Stimulated activated naive CD8-positive, alpha-beta T cell treated with anti-CD3 and anti-CD28 coated beads, Interleukin-15, Interleukin-2, amounts not matched to agents 100 U/mL and 50 U/mL, for 24 hours (primary cell): ENCODE results near the gene CDC42EP5.
A peak's percentile ranks its signal among the peaks of the same experiment; 100 is the strongest.
"Not testable (repeated sequence)": the region's sequence is repeated elsewhere in the genome, so short reads cannot be mapped to it uniquely, and the experiment has no call there.

Experiments used
- ATAC-seq: fragments of 150-1000 bp; cut with Tn5 transposase; one replicate; pipeline ENCODE4 v1.10.0; 2021
- DNase-seq: peaks from one replicate; pipeline ENCODE4 v3.0.0; 2021

Gene CDC42EP5

DNA sequence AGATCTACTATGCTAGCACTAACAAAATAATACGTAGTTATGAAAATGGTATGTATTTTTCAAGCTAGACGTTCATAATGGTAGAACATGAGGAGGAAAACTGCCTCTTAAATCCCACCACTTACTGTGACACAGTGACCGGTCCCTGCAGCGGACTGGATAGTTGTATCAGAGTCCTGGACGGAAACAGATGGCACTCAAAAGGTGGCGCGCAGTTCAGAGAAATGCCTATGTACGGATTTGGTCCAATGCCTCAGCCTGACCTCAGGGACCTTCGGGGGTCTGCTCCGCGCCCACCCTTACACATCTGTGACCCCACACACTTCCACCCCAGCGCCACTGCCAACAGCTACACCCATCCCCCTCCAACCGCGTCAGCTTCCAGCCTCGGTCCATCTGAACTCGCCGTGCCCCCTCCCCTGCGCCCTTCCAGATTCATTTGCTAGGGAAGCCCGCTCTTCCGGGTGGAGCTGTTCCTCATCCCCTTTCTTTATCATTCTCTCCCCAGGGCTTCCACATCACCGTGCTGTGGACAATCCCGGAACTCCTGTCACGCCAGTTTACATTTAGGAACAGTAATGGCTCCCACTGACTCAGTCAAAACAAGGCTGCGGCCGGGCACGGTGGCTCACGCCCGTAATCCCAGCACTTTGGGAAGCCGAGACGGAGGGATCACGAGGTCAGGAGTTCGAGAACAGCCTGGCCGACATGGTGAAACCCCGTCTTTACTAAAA, 24.9 kb downstream of the CDC42EP5 start:
- ATAC-seq = peak; percentile 34
- DNase-seq = peak; percentile 57

DNA sequence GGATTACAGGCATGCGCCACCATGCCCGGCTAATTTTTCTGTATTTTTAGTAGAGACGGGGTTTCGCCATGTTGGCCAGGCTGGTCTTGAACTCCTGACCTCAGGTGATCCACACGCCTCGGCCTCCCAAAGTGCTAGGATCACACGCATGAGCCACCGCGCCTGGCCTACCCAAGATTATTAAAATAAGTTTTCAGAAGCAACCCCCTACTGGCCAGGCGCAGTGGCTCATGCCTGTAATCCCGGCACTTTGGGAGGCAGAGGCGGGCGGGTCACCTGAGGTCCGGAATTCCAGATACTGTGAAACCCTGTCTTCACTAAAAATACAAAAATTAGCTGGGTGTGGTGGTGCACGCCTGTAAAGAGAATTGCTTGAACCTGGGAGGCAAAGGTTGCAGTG, 26.7 kb downstream of the CDC42EP5 start:
- not testable (repeated sequence) for DNase-seq, ATAC-seq

DNA sequence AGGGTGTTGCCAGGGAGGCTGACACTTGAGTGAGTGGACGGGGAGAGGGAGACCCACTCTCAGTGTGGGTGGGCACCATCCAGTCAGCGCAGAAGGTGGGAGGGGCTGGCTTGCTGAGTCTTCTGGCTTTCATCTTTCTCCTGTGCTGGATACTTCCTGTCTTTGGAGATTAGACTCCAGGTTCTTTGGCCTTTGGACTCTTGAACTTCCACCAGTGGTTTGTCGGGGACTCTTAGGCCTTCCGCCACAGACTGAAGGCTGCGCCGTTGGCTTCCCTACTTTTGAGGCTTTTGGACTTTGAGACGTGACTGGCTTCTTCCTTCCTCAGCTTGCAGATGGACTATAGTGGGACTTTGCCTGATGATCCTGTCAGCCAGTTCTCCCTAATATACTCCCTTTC, 28.4 kb downstream of the CDC42EP5 start:
- ATAC-seq (no peak), DNase-seq (no peak)

DNA sequence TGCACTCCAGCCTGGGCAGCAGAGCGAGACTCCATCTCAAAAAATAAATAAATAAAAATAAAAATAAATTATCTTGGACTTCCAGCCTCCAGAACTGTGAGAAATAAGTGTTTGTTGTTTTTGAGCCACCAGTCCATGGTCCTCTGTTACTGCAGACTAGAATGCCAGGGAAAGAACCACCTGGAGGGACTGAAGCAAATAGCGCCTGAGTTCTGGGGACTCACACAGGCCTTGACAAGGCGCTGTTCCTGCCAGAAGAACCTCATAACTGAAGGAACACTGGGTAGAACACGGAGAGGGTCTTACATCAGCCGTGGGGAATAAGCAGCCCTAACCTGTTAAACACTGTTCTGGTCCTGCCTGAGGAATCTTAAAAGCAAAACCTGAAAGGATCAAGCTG, 32.5 kb downstream of the CDC42EP5 start:
- ATAC-seq = no peak
- no peak for DNase-seq

DNA sequence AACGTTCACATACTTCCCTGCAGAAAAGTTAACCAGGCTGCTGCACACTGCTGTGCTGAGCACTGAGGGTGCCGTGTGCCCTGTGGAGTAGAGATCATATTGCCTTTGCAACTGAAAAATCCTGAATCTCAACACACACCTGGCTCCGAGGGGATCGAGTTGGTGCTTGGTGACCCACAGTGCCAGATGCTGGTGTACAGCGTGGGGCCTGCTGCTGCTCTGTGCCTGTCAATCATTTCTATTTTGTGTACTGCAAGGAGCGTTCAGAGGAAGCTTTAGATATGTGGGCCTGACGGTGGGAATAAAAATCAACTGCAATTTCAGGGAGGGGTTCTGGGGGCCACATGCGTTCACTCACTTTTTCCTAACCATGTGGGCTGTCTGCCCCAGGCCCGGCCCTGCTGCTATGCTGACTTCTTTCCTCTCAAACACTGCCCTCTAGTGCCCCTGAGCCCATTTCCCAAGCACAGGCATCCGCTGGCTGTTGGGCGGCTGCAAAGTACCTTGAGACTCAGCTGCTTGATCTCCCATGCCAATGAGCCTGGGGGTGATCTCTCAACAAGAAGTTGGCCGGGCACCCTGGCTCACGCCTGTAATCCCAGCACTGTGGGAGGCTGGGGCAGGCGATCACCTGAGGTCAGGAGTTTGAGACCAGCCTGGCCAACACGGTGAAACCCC, 33.8 kb downstream of the CDC42EP5 start:
- ATAC-seq (peak; percentile 76), DNase-seq (peak; percentile 46)

- ATAC-seq (no peak), DNase-seq (no peak)
Observed at GRCh38 chr19:54436628-54437252, 36.4 kb downstream of the CDC42EP5 start.

DNA sequence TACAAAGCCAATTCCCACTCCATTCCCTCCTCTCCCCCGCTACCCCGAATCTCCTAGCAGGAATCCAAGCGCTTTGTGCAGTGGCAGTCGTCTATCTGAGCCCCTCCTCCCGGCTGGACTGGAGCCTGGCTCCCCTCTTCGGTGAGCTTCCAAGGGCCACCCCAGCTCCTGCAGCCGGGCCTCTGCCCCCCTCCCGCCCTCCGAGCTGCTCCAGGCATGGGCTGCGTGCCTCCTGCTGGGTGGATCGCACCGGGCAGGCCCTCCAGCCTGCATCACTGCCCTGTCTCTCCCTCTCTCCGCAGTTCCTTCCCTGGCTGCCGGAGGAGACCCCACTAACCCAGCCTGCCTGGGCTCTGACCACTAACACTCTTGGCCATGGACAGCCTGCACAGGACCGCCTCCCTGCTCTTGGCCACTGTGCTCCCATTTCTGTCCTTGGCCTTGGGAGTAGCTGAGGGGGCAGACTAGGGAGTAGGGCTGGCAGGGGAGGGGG, 37.0 kb downstream of the CDC42EP5 start:
- ATAC-seq = no peak
- DNase-seq = no peak

DNA sequence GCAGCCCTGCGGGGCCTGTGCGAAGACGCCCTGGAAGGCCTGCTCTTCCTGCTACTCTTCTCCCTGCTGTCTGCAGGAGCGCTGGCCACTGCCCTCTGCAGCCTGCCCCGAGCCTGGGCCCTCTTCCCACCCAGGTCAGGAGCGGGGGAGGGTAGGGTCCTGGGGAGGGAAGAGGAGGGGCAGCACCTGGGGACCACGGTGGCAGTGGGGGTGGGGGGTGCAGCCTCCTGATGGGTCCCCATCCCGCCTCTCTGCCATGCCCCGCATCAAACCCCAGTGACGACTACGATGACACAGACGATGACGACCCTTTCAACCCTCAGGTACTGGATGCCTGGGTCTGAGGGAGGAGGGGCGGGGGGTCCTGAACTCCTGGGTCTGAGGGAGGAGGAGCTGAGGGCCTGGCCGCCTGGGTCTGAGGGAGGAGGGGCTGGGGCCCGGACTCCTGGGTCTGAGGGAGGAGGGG, 37.5 kb downstream of the CDC42EP5 start:
- DNase-seq (no peak), ATAC-seq (no peak)

GRCh38 chr19:54434873-54435214, 38.3 kb downstream of the CDC42EP5 start:
- ATAC-seq = no peak
- no peak for DNase-seq

DNA sequence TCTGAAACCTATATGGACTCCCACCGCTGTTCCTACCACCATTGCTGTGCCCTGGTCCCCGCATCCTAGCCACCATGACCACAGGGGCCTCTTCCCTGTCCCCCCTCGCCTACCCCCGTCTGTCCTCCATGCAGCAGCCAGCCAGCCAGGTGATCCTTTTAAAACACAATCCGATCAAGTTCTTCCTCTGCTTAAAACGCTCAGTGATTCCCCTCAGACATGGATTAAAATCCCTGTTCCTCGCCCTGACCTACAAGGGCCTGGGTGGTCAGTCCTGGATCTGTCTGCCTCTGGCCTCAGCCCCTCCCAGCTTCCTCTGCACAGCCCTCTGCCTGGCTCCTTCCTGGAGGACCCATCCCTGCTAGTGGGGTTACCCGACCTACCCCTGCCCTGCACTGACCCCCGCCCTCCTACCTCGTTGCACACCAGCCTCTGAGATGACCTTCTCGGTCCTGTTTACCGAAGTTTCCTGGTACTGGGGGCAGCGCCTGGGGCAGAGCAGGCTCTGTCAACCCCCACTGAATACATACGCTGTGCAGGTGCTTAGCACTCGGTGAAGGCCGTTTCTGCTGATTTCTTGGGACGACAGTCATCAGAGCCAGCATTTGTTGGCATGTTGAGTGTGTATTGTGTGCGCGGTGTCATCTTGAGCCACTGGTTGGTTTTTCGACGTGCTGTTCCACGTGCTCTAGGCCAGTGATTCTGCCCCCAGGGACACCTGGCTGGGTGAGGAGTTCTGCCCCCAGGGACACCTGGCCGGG, 38.8 kb downstream of the CDC42EP5 start:
- ATAC-seq (no peak), DNase-seq (no peak)

DNA sequence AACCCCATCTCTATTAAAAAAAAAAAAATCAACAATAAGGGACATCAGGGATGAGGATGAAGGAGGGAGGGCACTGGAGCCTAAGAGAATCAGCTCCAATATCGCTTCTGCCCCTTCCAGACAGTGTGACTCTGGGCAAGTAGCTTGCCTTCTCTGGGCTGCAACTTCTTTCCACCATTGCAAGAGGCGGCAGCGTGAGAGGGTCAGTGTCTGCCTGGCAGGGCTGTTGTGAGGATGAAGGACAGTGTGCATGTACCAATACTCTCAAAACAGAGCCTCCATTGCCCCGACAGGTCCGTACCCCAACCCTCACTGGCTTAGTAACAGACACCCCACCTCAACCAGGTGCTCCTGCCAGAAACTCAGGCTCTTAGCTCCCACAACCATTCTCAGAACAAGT, 39.4 kb downstream of the CDC42EP5 start:
- DNase-seq (no peak), ATAC-seq (no peak)

- DNase-seq = no peak
Observed at GRCh38 chr19:54432144-54432738, 40.9 kb downstream of the CDC42EP5 start.

DNA sequence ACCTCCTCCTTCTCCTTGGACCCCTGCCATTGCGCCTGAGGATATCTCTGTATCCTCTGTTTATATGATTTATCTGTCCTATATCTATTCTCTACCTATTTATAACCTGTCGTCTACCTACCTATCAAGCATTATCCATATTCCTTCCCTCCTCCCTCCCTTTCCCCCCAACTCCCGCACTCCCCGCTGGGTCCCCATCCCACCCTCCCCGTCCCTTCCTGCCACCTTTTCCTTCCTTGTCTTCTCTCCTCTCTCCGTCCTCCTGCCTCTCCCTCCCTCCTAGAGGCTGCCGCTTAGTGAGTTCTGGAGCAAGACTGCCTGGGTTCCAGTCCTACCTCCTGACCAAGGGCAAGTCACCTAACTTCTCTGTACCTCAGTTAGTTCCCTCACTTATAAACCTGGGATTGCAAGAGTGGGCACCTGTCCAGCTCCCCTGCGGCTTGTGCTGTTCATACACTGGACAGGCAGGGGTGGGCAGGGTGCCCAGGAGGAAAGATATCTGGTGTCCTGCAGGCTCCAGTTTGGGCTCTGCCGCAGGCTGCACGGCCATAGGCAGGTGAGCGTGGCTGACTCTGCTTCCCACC, 41.7 kb downstream of the CDC42EP5 start:
- ATAC-seq (no peak), DNase-seq (no peak)

More at GRCh38 chr19:54432144-54432738, 40.9 kb downstream of the CDC42EP5 start:
- ATAC-seq = no peak

- ATAC-seq = peak; percentile 57
- peak; percentile 69 for DNase-seq
Observed at GRCh38 chr19:54430306-54431254, 42.5 kb downstream of the CDC42EP5 start.

- DNase-seq = no peak
- ATAC-seq = no peak
Observed at GRCh38 chr19:54429545-54430227, 43.4 kb downstream of the CDC42EP5 start.

DNA sequence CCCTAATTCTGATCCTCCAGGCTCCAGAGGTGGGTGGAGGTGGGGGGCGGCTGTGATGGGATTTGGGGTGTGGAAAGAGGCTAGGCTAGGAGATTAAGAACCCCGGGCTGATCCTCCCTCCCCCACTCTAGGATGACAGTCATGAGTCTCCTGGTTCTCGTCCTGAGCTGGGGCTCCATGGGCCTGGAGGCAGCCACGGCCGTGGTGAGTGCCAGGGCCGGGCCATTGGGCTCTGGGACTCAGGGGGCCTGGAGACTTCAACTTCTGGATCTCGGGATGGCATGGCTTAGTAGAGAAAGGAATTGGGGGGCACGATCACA, 44.0 kb downstream of the CDC42EP5 start:
- DNase-seq (no peak), ATAC-seq (no peak)

- DNase-seq (no peak), ATAC-seq (no peak)
Observed at GRCh38 chr19:54428323-54429175, 44.5 kb downstream of the CDC42EP5 start.

DNA sequence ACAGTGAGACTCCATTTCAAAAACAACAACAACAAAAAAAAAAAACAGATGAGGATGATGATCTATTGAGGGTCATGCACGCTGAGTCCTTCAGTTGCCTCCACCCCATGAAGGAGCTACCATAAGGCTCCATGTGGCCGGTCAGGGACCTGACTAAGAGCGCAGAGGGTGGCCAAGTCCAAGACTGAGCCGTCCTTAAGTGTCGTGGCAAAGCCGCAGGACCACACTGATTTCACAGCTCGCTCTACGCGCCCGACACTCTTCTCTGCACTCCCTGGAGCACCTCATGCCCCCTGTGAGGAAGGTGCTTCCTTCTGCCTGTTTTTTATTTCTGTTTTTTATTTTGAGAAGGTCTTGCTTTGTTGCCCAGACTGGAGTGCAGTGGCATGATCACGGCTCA, 45.5 kb downstream of the CDC42EP5 start:
- no peak for ATAC-seq
- DNase-seq = no peak
